ENCODE results near the gene NPIPB2.
A peak's percentile ranks its signal among the peaks of the same experiment; 100 is the strongest.
"Not testable (repeated sequence)": the region's sequence is repeated elsewhere in the genome, so short reads cannot be mapped to it uniquely, and the experiment has no call there.

The NPIPB2 gene

DNA sequence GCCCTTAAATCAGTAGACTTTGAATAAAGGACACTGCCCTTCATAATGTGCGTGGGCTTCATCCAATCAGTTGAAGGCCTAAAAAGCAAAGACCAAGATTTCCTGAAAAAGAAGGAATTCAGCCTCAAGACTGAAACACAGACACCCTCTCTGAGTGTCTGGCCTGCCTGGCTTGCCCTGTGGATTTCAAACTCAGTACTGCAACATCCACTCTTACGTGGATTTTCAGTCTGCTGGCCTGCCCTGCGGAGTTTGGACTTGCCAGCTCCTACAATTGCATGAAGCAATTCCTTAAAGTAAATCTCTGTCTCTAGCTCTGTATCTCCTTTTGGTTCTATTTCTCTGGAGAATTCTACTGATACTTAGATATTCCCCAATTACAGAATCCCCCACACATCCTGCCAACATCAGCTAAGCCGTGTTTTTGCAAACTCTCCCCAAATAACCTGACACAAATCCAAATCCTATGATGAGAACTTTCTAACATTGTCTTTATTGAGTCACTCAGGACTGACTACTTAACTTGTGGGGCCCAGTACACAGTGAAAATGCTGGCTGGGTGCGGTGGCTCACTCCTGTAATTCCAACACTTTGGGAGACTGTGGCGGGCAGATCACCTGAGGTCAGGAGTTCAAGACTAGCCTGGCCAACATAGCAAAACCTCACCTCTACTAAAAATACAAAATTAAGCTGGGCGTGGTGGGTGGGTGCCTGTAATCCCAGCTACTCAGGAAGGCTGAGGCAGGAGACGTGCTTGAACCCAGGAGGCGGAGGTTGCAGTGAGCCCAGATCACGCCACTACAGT lies 15.9 kb upstream of the NPIPB2 start:
- DNase-seq = no peak

DNA sequence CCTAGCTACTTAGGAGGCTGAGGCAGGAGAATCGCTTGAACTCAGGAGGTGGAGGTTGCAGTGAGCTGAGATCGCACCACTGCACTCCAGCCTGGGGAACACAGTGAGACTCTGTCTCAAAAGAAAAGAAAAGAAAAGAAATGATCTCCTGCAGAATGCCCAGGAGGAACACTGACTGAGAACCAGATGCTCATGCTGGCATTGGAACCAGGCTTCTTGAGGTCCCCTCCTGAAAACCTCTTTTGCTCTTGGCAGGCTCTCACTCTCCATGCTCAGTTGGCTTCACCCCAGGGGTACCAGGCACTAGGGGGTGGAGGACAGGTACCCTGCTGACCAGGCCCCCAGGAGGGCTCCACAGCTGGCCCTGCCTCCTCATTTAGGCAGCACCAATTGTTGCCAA lies 14.7 kb upstream of the NPIPB2 start:
- DNase-seq = no peak

DNA sequence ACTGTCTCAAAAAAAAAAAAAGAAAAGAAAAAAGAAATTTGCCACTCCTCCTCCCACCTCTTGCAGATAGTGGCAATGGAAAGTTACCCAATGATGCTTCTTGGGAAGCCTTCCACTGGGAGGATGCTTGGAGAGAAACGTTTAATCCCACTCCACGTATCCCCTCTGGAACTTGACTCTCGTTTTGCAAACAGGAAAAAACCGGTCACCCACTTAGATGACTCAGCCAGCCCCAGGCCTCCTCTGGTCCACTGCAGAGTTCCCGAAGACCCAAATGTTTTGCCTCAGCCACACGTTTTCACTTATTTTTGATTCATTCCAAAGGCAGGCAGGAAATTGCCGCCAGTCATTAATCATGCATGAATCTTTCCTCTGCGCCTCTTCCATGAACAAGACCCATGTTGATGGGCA lies 13.9 kb upstream of the NPIPB2 start:
- no peak for DNase-seq

DNA sequence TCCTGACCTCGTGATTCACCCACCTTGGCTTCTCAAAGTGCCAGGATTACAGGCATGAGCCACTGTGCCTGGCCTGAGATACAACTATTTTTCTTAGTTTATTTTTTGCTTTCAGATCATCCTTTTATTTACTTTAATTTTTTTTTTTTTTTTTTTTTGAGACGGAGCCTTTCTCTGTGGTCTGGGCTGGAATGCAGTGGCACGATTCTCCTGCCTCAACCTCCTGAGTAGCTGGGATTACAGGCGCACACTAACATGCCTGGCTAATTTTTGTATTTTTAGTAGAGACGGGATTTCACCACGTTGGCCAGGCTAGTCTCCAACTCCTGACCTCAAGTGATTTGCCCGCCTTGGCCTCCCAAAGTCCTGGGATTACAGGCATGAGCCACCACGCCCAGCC lies 11.7 kb upstream of the NPIPB2 start:
- DNase-seq = not testable (repeated sequence)

DNA sequence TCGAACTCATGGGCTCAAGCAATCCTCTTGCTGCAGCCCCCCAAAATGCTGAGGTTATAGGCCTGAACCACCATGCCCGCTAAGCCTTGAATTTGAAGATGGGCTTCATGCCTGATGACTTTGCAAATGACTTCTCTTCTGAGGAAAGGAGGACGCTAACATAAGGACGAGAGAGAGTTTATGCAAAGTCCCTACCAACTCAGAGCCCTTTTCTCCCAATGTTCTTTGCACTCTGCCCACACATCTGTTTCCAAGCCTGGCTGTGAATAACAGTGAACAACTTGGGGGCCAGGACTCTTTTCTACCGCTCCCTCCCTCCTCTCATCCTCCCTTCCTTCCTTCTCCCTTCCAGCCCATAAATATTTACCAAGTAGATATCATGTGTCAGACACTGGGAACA lies 8.5 kb upstream of the NPIPB2 start:
- DNase-seq = no peak

DNA sequence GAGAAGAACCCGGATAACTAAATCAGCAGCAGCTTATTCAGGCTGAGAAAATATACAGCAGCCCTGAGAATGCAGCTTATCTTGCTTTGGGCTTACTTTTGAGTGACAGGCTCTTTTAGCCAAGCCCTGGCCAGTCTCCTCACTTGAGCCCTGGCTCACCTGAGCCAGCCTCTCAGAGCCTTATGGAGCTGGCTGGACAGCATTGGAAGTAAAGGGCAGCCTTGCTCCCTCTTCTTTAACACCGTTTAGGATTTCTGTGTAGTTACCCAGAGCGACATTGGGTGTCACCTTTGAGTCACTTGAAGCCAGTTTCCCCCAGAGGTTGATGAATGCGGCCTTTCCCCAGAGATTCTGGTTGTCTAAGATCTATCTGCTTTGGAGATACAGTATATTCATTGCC lies 7.7 kb upstream of the NPIPB2 start:
- DNase-seq = peak; percentile 18

DNA sequence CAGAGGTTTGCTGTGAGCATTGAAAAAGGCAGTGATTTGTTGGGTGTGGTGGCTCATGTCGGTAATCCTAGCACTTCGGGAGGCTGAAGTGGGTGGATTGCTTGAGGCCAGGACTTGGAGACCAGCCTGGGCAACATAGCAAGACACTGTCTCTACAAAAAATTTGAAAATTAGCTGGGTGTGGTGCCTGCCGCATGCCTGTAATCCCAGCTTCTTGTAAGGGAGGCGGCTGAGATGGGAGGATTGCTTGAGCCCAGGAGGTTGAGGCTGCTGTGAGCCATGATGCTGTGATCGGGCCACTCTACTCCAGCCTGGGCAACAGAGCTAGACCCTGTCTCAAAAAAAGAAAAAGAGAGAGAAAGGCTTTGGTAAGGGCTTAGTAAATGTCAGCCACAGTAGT lies 7.0 kb upstream of the NPIPB2 start:
- no peak for DNase-seq

DNA sequence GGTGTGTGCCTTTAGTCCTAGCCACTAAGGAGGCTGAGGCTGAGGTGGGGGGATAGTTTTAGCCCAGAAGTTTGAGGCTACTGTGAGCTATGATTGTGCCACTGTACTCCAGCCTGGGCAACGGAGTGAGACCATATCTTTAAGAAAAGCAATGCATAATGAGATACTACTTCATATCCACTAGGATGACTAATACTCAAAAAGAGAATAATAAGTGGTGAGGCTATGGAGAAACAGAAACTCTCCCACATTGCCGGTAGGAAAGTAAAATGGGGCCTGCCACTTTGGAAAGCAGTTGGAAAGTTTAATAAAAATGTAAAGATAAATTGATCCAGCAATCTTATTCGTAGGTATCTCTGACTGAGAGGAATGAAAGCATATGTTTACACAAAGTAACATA lies 4.6 kb upstream of the NPIPB2 start:
- no peak for DNase-seq

DNA sequence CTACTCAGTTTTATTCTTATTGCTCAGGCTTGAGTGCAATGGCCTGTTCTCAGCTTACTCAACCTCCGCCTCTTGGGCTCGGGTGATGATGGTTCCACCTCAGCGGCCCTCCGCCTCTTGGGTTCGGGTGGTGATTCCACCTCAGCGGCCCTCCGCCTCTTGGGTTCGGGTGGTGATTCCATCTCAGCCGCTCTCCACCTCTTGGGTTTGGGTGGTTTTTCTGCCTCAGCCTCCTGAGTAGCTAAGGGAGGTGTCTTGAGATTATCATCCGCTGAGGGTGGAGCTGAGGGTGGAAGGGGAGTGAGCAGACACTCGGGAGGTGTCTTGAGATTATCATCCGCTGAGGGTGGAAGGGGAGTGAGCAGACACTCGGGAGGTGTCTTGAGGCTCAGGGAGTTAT lies 14.5 kb downstream of the NPIPB2 start:
- not testable (repeated sequence) for DNase-seq

DNA sequence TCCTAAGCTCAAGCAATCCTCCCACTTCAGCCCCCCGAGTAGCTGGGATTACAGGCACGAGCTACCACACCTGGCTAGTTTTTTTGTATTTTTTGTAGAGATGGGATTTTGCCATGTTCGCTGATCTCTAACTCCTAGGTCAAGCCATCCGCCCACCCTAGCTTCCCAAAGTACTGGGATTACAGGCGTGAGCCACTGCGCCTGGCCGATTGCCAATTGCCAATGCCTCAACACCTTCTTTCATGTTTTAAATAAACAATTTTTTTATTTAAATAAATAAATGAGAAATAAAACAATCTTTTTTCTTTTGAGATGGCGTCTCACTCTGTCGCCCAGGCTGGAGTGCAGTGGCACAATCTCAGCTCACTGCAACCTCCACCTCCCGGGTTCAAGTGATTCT lies 17.8 kb downstream of the NPIPB2 start:
- not testable (repeated sequence) for DNase-seq

DNA sequence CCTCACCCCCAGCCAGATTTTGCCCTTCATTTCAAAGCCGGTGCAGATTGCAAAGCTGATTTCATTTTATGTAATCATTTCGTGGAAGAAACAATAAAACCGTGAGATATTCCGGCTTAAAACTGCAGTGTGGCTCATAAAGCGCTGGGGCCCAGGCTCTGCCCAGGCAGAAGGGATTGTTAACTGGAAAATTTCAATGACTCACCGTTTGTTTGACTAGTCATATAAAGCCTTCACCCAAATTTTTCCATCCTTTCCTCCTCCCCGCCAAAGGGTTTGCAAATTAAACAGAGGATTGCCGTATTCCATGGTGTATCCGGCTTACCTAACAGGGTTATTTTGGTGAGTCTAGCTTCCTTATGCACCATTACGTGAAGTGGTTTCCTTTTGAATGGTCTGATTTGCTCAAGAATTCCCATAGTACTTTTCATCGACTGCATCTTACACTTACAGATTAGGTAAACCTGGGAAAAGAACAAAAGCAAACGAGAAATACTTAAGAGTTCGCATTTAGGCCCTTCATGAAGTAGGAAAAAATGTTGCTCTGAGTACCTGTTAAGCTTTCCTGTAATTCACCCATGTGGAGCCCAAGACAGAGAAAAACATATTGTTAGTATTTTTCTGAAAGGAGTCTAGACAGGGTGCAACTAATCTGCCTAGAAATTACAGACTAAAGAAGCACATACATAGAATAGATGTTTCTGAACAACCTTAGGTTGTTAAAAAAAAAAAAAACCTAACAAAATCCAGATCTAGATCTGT lies 25.1 kb downstream of the NPIPB2 start:
- no peak for DNase-seq

DNA sequence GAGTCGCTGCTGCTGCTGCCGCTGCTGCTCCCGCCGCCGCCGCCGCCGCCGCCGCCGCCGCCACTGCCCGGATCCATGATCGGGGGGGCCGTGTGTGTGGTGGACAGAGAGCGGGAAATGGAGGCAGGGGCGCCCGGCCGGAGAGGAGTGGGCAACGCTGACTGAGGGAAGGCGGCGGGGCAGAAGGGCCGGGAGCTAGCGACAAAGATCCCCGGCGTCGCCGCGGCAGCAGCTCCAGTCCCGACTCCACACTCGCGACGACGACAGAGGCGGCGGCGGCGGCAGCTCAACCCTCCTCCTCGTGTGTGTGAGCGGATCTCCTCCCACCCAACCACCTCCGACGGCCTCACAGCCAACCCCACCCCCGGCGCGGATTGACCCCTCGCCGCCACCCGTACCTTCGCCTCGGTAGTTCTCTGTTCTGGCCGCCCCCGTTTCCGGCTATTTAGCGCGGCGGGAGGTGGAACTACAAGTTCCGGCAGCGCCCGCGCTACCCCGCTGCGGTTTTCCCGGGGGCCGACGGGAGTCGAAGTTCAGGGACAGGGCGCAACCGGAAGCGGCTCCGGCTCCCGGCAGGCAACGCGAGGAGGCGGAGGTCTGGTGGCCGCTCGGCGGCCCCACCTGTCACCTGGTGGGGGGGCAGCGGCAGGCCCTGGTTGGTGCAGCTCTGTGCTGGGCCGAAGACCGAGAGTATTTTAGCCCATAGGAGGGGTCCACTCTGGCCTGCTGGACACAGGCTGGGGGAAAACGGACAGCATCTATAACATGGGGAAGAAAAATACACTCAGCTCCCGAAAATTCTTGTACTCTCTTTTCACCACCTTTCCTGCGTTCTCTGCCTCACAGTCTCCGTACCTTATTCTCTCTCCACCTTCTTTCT lies 26.0 kb downstream of the NPIPB2 start, which contains the start of gene GSPT1:
GSPT1 (minus strand) TSS at position 313 of the 880 bp plus-strand sequence; CDS start at position 77, 236 bp downstream.
- DNase-seq = peak; percentile 98

DNA sequence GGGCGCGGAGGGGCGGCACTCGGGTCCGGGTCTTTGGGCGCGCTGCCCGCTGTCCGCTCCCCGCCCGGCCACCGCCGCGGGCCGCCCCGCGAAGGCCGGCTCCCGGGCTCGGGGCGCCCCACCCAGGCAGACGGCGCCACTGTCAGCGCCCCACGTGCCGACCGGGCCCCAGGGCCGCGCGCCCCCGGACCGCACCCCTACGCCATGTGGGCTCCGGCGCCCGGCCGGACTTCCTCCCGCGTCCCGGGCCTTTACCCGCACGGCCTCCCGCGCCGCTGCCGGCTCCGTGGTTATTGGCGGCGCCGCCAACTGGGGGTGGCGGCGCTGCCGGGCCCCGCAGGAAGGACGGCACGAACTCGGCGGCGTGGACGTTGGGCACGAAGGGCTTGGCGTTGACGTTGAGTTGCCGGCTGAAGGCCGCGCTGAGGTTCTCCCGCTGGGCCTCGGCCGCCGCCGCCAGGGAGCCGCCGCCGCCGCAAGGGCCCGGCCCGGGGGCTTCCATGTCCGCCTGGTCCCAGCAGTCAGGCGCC lies 26.7 kb downstream of the NPIPB2 start:
- DNase-seq = peak; percentile 23

DNA sequence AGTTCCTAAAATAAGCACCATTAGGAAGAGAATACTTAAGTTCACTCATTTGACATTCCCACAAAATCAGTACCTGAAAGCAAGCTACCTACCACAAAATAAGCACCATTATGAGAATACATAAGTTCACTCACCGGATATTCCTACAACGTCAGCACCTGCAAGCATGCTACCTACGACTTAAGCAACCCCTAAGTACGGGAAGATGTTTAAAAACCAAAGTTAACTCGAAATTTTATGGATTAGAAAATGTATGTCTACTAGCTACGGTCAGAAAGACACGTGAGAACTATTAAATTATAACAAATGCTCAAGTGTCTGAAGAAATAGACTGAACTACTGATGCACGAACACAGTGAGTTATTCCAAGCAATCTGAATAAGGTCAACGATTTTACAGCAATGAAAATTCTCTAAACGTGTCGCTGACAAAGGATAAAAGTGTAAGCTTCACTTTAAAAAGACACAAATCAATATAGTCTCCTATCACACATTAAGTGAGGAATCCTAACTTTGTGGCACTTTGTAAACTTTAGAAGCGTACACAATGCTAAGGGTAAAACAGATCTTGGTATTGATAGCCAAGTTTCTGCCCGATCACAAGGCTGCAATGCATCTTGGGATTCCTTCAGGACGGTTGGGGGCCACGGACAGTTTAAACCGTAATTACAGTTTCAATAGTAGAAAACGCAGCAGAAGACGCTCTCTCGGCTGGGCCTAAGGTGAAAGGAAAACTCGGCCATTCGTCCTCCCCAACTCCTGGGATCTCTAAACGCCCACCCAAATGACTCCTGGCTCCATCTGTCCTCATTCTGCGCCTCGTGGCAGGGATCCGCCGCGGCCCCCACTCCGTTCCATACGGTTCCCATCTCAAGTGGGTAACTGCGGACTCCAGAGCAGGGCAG lies 27.4 kb downstream of the NPIPB2 start:
- DNase-seq = peak; percentile 13

DNA sequence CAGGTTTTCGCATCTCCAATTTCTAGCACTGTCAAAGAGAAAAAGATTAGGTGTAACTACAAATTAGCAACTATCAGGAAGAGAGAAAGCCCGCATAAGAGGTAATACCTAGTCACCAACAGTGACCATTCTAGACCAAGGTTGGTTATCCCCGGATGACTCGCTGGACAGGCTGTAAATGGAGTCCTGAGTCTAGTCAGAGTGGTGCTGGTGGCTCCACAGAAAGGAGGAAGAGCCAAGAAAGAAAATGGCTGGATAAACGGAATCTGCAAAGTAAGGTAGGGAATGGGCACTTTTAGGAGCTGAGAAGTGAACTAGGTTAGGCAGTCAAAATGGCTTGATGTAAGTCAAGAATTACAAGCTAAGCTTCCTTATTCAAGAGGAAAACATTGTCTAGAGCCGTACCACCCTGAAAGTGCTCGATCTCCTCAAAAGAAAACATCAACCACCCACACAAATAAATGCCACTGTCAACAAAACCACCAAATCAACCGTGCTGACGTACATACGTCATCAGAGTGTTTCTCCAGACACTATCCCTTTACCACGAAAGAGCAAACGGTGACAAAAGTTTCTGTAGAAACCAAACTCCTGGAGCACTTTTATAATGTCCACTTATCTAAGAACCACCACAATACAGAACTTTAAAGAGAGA lies 28.3 kb downstream of the NPIPB2 start:
- peak; percentile 58 for DNase-seq

DNA sequence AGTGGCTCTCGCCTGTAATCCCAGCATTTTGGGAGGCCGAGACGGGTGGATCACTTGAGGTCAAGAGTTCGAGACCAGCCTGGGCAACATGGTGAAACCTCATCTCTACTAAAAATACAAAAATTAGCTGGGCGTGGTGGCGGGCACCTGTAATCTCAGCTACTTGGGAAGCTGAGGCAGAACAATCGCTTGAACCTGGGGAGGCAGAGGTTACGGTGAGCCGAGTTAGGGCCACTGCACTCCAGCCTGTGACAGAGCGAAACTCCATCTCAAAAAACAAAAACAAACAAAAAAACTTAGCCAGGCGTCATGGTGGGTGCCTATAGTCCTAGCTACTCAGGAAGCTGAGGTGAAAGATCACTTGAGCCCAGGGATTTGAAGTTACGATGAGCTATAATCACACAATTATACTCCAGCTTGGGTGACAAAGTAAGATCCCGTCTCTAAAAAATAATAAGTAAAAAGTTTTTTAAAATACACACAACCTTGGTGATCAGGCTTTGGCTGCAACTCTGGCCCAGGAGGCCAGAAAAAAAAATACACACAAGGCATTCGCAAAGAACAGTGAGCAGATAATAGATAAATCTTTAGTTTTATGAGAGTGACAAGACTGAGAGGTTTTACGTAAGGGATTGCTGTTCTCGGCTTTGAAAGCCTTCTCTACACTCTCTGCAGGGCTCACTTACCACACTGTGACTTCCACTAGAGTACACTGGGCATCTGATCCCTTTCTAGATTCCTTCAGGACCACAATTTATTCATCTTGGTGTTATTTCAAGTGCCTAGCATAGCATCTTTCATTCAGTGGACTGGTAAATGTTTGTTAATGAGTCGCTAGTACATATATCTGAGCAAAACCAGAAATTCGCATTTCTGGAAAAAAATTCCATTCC lies 31.9 kb downstream of the NPIPB2 start:
- no peak for DNase-seq

DNA sequence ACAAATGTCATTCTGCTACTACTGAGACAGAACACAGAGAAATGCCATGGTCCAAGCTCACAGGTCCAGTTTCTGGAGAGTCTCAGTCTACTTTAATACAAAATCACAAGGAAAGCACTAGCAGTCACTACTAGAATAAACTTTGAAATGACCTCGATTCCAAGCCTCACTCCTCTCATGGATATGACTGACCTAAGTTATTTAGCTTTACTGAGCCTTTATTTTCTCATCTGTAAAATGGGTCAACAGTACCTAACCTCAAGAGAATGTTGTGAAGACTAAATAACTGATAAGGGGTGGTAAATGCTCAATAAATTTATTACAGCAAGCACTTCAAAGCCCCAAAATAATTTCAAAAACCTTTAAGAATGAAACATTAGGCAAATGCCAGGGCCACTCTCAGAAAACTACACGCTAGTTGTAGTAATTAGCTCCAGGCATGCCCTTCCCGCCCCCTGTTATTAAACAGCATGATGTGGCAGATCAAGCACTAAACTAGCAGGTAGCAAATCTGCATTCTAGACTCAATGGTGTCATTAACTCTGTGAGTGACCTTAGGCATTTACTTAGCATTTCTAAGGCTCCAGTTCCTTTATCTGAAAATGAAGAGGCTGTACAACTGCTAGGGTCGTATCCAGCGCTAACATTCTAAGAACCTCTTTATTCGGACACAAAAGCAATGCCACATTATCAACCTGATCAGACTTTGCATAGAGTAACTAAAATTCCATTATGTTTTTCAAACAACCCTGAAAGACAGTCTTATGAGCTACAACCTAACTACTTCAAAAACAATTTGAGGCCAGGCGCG lies 34.5 kb downstream of the NPIPB2 start:
- DNase-seq = no peak

DNA sequence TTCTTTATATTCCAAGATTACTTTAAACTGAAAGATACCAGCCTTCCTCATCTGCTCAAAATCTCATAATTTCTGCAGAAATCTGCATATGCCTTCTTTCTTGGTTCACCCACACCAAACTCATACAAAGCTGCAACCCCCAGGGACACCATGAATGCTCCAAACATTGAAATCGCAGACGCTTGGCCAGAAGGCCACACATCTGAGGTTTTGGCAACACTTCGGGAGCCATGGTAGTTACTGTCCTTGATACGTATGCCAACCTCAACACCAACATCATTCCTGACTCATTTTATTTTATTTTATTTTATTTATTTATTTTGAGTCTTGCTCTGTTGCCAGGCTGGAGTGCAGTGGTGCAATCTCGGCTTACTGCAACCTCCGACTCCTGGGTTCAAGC lies 37.9 kb downstream of the NPIPB2 start:
- no peak for DNase-seq

DNA sequence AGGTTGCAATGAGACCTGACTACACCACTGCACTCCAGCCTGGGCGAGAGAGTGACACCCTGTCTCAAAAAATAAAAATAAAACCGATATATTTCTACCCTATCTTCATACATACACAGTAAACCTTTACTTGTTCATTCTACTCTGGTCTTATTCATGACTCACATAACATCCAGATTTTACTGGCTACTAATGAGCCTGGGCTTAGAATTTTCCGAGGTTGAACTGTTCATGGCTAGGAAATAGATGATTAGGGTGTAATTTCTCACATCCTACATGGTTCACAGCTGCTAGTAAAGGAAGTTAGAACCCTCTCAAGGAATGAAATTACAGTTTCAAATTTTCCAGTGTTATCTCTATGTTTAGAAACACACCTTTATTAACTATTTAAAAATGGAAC lies 40.8 kb downstream of the NPIPB2 start:
- no peak for DNase-seq

Data from CD4-positive, alpha-beta T cell treated with Interferon gamma for 1 hour (primary cell).